Measurements from ENCODE around the gene DNAJB2. TPM values are rescaled to one million over a fixed set of nuclear protein-coding genes. Genes with fewer than 3 reads are reported as not detected.
A peak's percentile ranks its signal among the peaks of the same experiment; 100 is the strongest.
"Not testable (repeated sequence)": the region's sequence is repeated elsewhere in the genome, so short reads cannot be mapped to it uniquely, and the experiment has no call there.

Gene DNAJB2
- total RNA-seq, 1 experiment from 2014 or later = 39.8 TPM

- no peak for DNase-seq (ENCODE audit: low read depth)
Measured at GRCh38 chr2:219300022-219300421, 20.9 kb downstream of the DNAJB2 start.

GRCh38 chr2:219302412-219302968, 23.3 kb downstream of the DNAJB2 start:
- DNase-seq (ENCODE audit: low read depth) = no peak

GRCh38 chr2:219304223-219304622, 25.1 kb downstream of the DNAJB2 start:
- no peak for DNase-seq (ENCODE audit: low read depth)

- no peak for DNase-seq (ENCODE audit: low read depth)
Measured at GRCh38 chr2:219306047-219306446, 26.9 kb downstream of the DNAJB2 start.

GRCh38 chr2:219308142-219309101, 29.3 kb downstream of the DNAJB2 start:
- DNase-seq (ENCODE audit: low read depth) = peak; percentile 75

- peak; percentile 47 for DNase-seq (ENCODE audit: low read depth)
Measured at GRCh38 chr2:219309278-219309677, 30.1 kb downstream of the DNAJB2 start, which contains the start of gene PTPRN. Gene PTPRN, minus strand, starts transcription at chr2:219309401. Its CDS starts 69 bp downstream, at chr2:219309332.

- not testable (repeated sequence) for DNase-seq (ENCODE audit: low read depth)
Measured at GRCh38 chr2:219312683-219313263, 33.6 kb downstream of the DNAJB2 start.

GRCh38 chr2:219314804-219315468, 35.8 kb downstream of the DNAJB2 start:
- peak; percentile 40 for DNase-seq (ENCODE audit: low read depth)

- no peak for DNase-seq (ENCODE audit: low read depth)
Measured at GRCh38 chr2:219323434-219323833, 44.3 kb downstream of the DNAJB2 start.

GRCh38 chr2:219325136-219325535, 46.0 kb downstream of the DNAJB2 start:
- no peak for DNase-seq (ENCODE audit: low read depth)

- DNase-seq (ENCODE audit: low read depth) = no peak
Measured at GRCh38 chr2:219325657-219326315, 46.6 kb downstream of the DNAJB2 start.

GRCh38 chr2:219327719-219328118, 48.6 kb downstream of the DNAJB2 start:
- DNase-seq (ENCODE audit: low read depth) = no peak

- DNase-seq (ENCODE audit: low read depth) = peak; percentile 31
Measured at GRCh38 chr2:219331560-219332213, 52.5 kb downstream of the DNAJB2 start.

GRCh38 chr2:219332542-219332941, 53.4 kb downstream of the DNAJB2 start, which contains the start of gene RESP18:
Gene RESP18, minus strand, starts transcription at chr2:219332744.
- no peak for DNase-seq (ENCODE audit: low read depth)

- DNase-seq (ENCODE audit: low read depth) = no peak
Measured at GRCh38 chr2:219334076-219334475, 54.9 kb downstream of the DNAJB2 start.

GRCh38 chr2:219335373-219335786, 56.2 kb downstream of the DNAJB2 start:
- DNase-seq (ENCODE audit: low read depth) = no peak

Other genes with a start within 250 kb of the DNAJB2 start
- 0.10 and 0.12 TPM in 2 replicates for gene CFAP65, start 237.8 kb upstream of the DNAJB2 start, total RNA-seq (2014; rRNA removed; shearing (Covaris generic))
- gene IHH, start 218.4 kb upstream of the DNAJB2 start, total RNA-seq (2014; rRNA removed; shearing (Covaris generic)) = not detected in 2 replicates
- 24.1 and 31.0 TPM in 2 replicates for gene NHEJ1, start 118.6 kb upstream of the DNAJB2 start, total RNA-seq (2014; rRNA removed; shearing (Covaris generic))
- gene SLC23A3, start 109.3 kb upstream of the DNAJB2 start, total RNA-seq (2014; rRNA removed; shearing (Covaris generic)) = 0.59 TPM in 1 of 2 replicates, not detected in the other
- 40.2 and 41.2 TPM in 2 replicates for gene CNPPD1, start 102.4 kb upstream of the DNAJB2 start, total RNA-seq (2014; rRNA removed; shearing (Covaris generic))
- gene RETREG2, start 101.1 kb upstream of the DNAJB2 start, total RNA-seq (2014; rRNA removed; shearing (Covaris generic)) = 63.2 and 67.8 TPM in 2 replicates
- 49.6 and 55.1 TPM in 2 replicates for gene ZFAND2B, start 72.6 kb upstream of the DNAJB2 start, total RNA-seq (2014; rRNA removed; shearing (Covaris generic))
- gene ABCB6, start 60.4 kb upstream of the DNAJB2 start, total RNA-seq (2014; rRNA removed; shearing (Covaris generic)) = 29.8 and 41.6 TPM in 2 replicates
- 51.3 and 58.6 TPM in 2 replicates for gene ATG9A, start 49.7 kb upstream of the DNAJB2 start, total RNA-seq (2014; rRNA removed; shearing (Covaris generic))
- gene ANKZF1, start 49.6 kb upstream of the DNAJB2 start, total RNA-seq (2014; rRNA removed; shearing (Covaris generic)) = 27.5 and 28.8 TPM in 2 replicates
- gene GLB1L, start 33.9 kb upstream of the DNAJB2 start, total RNA-seq (2014; rRNA removed; shearing (Covaris generic)) = 30.0 and 35.0 TPM in 2 replicates
- gene STK16, start 33.9 kb upstream of the DNAJB2 start, total RNA-seq (2014; rRNA removed; shearing (Covaris generic)) = 24.0 and 28.5 TPM in 2 replicates
- not detected in 2 replicates for gene TUBA4B, start 26.1 kb upstream of the DNAJB2 start, total RNA-seq (2014; rRNA removed; shearing (Covaris generic))
- 31.1 and 42.2 TPM in 2 replicates for gene TUBA4A, start 25.4 kb upstream of the DNAJB2 start, total RNA-seq (2014; rRNA removed; shearing (Covaris generic))
- 3.2 and 4.4 TPM in 2 replicates for gene PTPRN, start 30.0 kb downstream of the DNAJB2 start, total RNA-seq (2014; rRNA removed; shearing (Covaris generic))
- not detected in 2 replicates for gene RESP18, start 53.4 kb downstream of the DNAJB2 start, total RNA-seq (2014; rRNA removed; shearing (Covaris generic))
- 80.4 and 101 TPM in 2 replicates for gene DNPEP, start 108.5 kb downstream of the DNAJB2 start, total RNA-seq (2014; rRNA removed; shearing (Covaris generic))
- 0.20 and 0.60 TPM in 2 replicates for gene DES, start 139.0 kb downstream of the DNAJB2 start, total RNA-seq (2014; rRNA removed; shearing (Covaris generic))
- 32.7 and 33.3 TPM in 2 replicates for gene SPEG, start 155.5 kb downstream of the DNAJB2 start, total RNA-seq (2014; rRNA removed; shearing (Covaris generic))
- gene GMPPA, start 219.5 kb downstream of the DNAJB2 start, total RNA-seq (2014; rRNA removed; shearing (Covaris generic)) = 87.5 and 91.9 TPM in 2 replicates
- gene ASIC4, start 235.1 kb downstream of the DNAJB2 start, total RNA-seq (2014; rRNA removed; shearing (Covaris generic)) = 0.10 TPM in 1 of 2 replicates, not detected in the other

Data from RPMI7951 (cell line).